OCI-LY1 (cell line): Measurements from ENCODE around the gene RNU6-9.

Experiments
- H2AFZ ChIP-seq: fragments of 200-600 bp; sonication (generic), shearing (Covaris generic); 2 replicates; pipeline ENCODE4 v1.6.0; 2014; ENCODE audit warnings: antibody characterized with exemption, mild to moderate bottlenecking, low read length
- H3F3A ChIP-seq: fragments of 200-600 bp; sonication (generic), shearing (Covaris generic); 2 replicates; pipeline ENCODE4 v1.6.0; 2014; ENCODE audit warnings: mild to moderate bottlenecking, antibody characterized with exemption, low read length, moderate library complexity; ENCODE audit not compliant: insufficient read depth
- H3K27ac ChIP-seq: fragments of 200-600 bp; sonication (generic); 2 replicates; pipeline ENCODE4 v1.5.1; 2014; ENCODE audit warnings: low read length, mixed run types, mild to moderate bottlenecking, low read depth; ENCODE audit not compliant: poor library complexity, severe bottlenecking
- H3K27me3 ChIP-seq: fragments of 200-600 bp; sonication (generic); 2 replicates; pipeline ENCODE4 v1.6.0; 2014; ENCODE audit warnings: antibody characterized with exemption, mild to moderate bottlenecking, low read length, moderate library complexity; ENCODE audit not compliant: insufficient read depth
- H3K36me3 ChIP-seq: fragments of 200-600 bp; sonication (generic); 2 replicates; pipeline ENCODE4 v1.6.1; 2014; ENCODE audit warnings: mild to moderate bottlenecking, antibody characterized with exemption, low read length, moderate library complexity, mixed read lengths; ENCODE audit not compliant: insufficient read depth
- H3K4me1 ChIP-seq: fragments of 200-600 bp; sonication (generic); 2 replicates; pipeline ENCODE4 v1.5.1; 2014; ENCODE audit warnings: mild to moderate bottlenecking, low read length, moderate library complexity; ENCODE audit not compliant: insufficient read depth, severe bottlenecking
- H3K4me2 ChIP-seq: fragments of 200-600 bp; sonication (generic), shearing (Covaris generic); 2 replicates; pipeline ENCODE4 v1.6.1; 2014; ENCODE audit warnings: low read length
- H3K4me3 ChIP-seq: fragments of 200-600 bp; sonication (generic); 2 replicates; pipeline ENCODE4 v1.5.1; 2014; ENCODE audit warnings: low read length, low read depth, mild to moderate bottlenecking, mixed read lengths; ENCODE audit not compliant: poor library complexity, severe bottlenecking
- H3K79me2 ChIP-seq: fragments of 200-600 bp; shearing (Covaris generic); 2 replicates; pipeline ENCODE4 v1.6.1; 2016; ENCODE audit warnings: mixed run types, low read length, mixed read lengths; ENCODE audit not compliant: insufficient read depth
- H3K9ac ChIP-seq: fragments of 200-600 bp; sonication (generic), shearing (Covaris generic); 2 replicates; pipeline ENCODE4 v1.6.1; 2014; ENCODE audit warnings: mild to moderate bottlenecking, low read length, mixed read lengths
- H3K9me2 ChIP-seq: fragments of 200-600 bp; sonication (generic), shearing (Covaris generic); 2 replicates; pipeline ENCODE4 v1.6.1; 2014; ENCODE audit warnings: low read depth, mild to moderate bottlenecking, low read length, mixed read lengths
- H3K9me3 ChIP-seq: fragments of 200-600 bp; shearing (Covaris generic); 2 replicates; pipeline ENCODE4 v1.6.1; 2014; ENCODE audit warnings: low read length, mixed read lengths
- H4K20me1 ChIP-seq: fragments of 200-600 bp; sonication (generic), shearing (Covaris generic); 2 replicates; pipeline ENCODE4 v1.6.0; 2016; ENCODE audit warnings: mild to moderate bottlenecking, low read length; ENCODE audit not compliant: insufficient read depth
- EZH2 ChIP-seq: fragments of 200-600 bp; sonication (generic), shearing (Covaris generic); IDR thresholded peaks from 2 replicates; pipeline ENCODE4 v1.8.0; 2017; ENCODE audit warnings: borderline replicate concordance, mixed run types, mild to moderate bottlenecking, antibody characterized with exemption, low read length, moderate library complexity, mixed read lengths
- TF ChIP-seq, protein P1 (sequence below): fragments of 200-600 bp; sonication (generic), shearing (Covaris generic); IDR thresholded peaks from 2 replicates; pipeline ENCODE4 v1.5.1; 2017; ENCODE audit warnings: mild to moderate bottlenecking, antibody characterized with exemption, low read length, moderate library complexity, mixed read lengths

RNU6-9 gene

GRCh38 chr19:884420-885211 lies 8.7 kb upstream of the RNU6-9 start:
- H4K20me1 ChIP-seq: no peaks in the 10 kb centered on the region

DNA sequence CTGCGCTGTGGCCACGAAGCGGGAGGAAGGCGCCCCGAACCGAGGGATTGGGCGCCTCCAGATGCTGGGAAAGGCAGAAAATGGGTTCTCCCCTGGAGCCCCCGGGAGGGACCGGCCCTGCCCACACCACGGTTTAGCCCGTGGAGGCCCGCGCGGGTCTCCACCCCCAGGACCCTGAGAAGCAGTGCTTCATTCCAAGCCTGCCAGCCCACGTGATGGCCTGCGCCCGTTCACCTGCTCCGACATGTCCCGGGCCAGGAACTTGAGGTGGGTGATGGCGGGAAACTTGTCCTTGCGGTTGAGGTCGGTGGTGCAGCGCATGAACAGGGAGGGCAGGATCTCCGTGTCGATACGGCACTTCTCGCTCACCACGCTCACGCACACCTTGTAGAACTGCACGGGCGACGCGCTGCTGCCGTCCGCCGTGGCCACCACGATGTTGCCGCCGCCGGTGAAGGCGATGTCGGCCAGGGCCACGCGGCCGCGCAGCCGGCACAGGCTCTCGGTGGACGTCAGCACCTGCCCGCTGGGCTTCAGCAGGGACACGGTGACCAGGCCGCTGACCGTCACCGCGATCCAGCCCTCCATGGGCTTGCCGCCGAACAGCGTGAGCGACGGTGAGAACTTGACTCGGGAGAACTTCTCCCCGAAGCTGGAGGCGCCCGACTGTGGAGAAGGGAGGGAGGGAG lies 7.6 kb upstream of the RNU6-9 start:
- Histone ChIP-seq H3K79me2 (no peaks in the 10 kb centered on the region), H3K36me3 (peaks cover 59% of the 10 kb centered on the region), H3K27ac (no peak overlapping the region), H3K9me3 (no peaks in the 10 kb centered on the region), H2AFZ (no peak overlapping the region), H3F3A (no peaks in the 10 kb centered on the region; the same call in 1 of the 2 replicates), H3K4me3 (no peak overlapping the region), H3K4me1 (peaks cover 9% of the 10 kb centered on the region), H3K27me3 (no peaks in the 10 kb centered on the region), H4K20me1 (no peaks in the 10 kb centered on the region), H3K9ac (no peak overlapping the region), H3K9me2 (no peaks in the 10 kb centered on the region), H3K4me2 (no peak overlapping the region)
- TF ChIP-seq EZH2: no peak
- TF ChIP-seq, protein P1, sequence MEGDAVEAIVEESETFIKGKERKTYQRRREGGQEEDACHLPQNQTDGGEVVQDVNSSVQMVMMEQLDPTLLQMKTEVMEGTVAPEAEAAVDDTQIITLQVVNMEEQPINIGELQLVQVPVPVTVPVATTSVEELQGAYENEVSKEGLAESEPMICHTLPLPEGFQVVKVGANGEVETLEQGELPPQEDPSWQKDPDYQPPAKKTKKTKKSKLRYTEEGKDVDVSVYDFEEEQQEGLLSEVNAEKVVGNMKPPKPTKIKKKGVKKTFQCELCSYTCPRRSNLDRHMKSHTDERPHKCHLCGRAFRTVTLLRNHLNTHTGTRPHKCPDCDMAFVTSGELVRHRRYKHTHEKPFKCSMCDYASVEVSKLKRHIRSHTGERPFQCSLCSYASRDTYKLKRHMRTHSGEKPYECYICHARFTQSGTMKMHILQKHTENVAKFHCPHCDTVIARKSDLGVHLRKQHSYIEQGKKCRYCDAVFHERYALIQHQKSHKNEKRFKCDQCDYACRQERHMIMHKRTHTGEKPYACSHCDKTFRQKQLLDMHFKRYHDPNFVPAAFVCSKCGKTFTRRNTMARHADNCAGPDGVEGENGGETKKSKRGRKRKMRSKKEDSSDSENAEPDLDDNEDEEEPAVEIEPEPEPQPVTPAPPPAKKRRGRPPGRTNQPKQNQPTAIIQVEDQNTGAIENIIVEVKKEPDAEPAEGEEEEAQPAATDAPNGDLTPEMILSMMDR: no peak

More at GRCh38 chr19:884420-885211, 8.7 kb upstream of the RNU6-9 start:
- Histone ChIP-seq H3K27ac (no peak overlapping the region), H3K4me1 (peaks cover 9% of the 10 kb centered on the region), H3K4me3 (no peak overlapping the region), H3K27me3 (no peaks in the 10 kb centered on the region), H3K9me2 (no peaks in the 10 kb centered on the region), H3K36me3 (peaks cover 53% of the 10 kb centered on the region), H3K79me2 (no peaks in the 10 kb centered on the region), H3K4me2 (no peak overlapping the region), H3F3A (no peaks in the 10 kb centered on the region; the same call in 1 of the 2 replicates), H2AFZ (no peak overlapping the region), H3K9me3 (no peaks in the 10 kb centered on the region), H3K9ac (no peak overlapping the region)
- TF ChIP-seq, protein P1: no peak
- no peak for TF ChIP-seq EZH2

DNA sequence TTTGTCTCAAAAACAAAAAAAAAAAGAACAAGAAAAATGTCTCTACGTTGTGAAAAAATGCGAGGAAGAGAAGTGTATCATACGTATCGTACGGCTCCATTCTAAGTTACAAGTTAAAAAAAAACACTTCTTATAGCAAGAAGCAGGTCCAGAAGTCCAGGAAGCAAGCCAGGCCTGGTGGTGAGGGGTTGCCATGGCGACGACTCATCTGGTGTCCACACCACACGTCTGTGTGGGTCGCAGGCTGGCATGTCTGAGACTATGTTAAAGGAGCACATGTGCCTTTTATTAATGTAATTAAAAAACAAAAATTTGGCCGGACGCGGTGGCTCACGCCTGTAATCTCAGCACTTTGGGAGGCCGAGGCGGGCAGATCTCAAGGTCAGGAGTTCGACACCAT lies 6.2 kb upstream of the RNU6-9 start:
- Histone ChIP-seq H3K27me3 (no peaks in the 10 kb centered on the region), H3K27ac (no peak overlapping the region), H3K79me2 (no peaks in the 10 kb centered on the region), H3F3A (peaks cover 4% of the 10 kb centered on the region; the same call in 1 of the 2 replicates), H3K36me3 (peaks cover 48% of the 10 kb centered on the region), H3K9ac (no peak overlapping the region), H3K4me3 (no peak overlapping the region), H4K20me1 (no peaks in the 10 kb centered on the region), H3K9me2 (no peaks in the 10 kb centered on the region), H3K4me2 (no peak overlapping the region), H3K9me3 (no peaks in the 10 kb centered on the region), H2AFZ (no peak overlapping the region), H3K4me1 (peaks cover 11% of the 10 kb centered on the region)
- TF ChIP-seq EZH2: no peak
- TF ChIP-seq, protein P1: no peak
